ENCODE data around the gene NDUFB10. TPM values are rescaled to one million over a fixed set of nuclear protein-coding genes. Genes with fewer than 3 reads are reported as not detected.

Gene NDUFB10
- total RNA-seq, 1 donor from 2014 or later, result 128 TPM

GRCh38 chr16:1946495-1947368, 12.6 kb upstream of the NDUFB10 start:
- peaks cover 9% of the 10 kb centered on the region for H3K4me1 Mint-ChIP-seq
- no peak overlapping the region for H3K27ac Mint-ChIP-seq (ENCODE audit: unreplicated experiment)
- TF ChIP-seq CTCF (conservative IDR thresholded peaks at IDR 0.05), result no peak
- H3K27me3 Mint-ChIP-seq (ENCODE audit: low read depth), result no peaks in the 10 kb centered on the region
- H3K9me3 Mint-ChIP-seq, result no peaks in the 10 kb centered on the region
- H3K4me3 Mint-ChIP-seq, result no peak overlapping the region
- H3K36me3 Mint-ChIP-seq (ENCODE audit: low read depth), result no peaks in the 10 kb centered on the region
- no peak for DNase-seq (ENCODE audit: low read depth, low spot score)

DNA sequence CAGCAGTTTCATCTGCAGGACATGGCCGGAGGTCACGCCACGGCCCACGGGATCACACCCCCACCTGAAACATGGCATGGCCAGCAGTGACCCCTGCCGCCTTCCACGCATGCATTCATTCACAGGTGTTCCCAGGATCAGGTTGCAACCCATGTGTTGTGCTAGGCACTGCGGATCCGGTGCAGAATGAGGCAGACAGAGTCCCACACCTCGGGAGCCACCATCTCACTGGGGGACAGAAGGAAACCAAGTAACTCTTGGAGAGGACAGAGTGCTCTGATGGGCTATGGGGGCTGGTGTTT, 12.0 kb upstream of the NDUFB10 start:
- no peak overlapping the region for H3K27ac Mint-ChIP-seq (ENCODE audit: unreplicated experiment)
- no peaks in the 10 kb centered on the region for H3K9me3 Mint-ChIP-seq
- H3K36me3 Mint-ChIP-seq (ENCODE audit: low read depth), result no peaks in the 10 kb centered on the region
- no peaks in the 10 kb centered on the region for H3K27me3 Mint-ChIP-seq (ENCODE audit: low read depth)
- TF ChIP-seq CTCF (conservative IDR thresholded peaks at IDR 0.05), result no peak
- H3K4me3 Mint-ChIP-seq, result no peak overlapping the region
- no peak for DNase-seq (ENCODE audit: low read depth, low spot score)
- H3K4me1 Mint-ChIP-seq, result peaks cover 9% of the 10 kb centered on the region

GRCh38 chr16:1949507-1949906, 9.8 kb upstream of the NDUFB10 start:
- Mint-ChIP-seq H3K27me3 (ENCODE audit: low read depth) (no peaks in the 10 kb centered on the region), H3K36me3 (ENCODE audit: low read depth) (no peaks in the 10 kb centered on the region), H3K9me3 (peaks cover 2% of the 10 kb centered on the region), H3K4me1 (peaks cover 6% of the 10 kb centered on the region), H3K27ac (ENCODE audit: unreplicated experiment) (no peak overlapping the region), H3K4me3 (no peak overlapping the region)
- TF ChIP-seq CTCF (conservative IDR thresholded peaks at IDR 0.05), result no peak
- no peak for DNase-seq (ENCODE audit: low read depth, low spot score)

DNA sequence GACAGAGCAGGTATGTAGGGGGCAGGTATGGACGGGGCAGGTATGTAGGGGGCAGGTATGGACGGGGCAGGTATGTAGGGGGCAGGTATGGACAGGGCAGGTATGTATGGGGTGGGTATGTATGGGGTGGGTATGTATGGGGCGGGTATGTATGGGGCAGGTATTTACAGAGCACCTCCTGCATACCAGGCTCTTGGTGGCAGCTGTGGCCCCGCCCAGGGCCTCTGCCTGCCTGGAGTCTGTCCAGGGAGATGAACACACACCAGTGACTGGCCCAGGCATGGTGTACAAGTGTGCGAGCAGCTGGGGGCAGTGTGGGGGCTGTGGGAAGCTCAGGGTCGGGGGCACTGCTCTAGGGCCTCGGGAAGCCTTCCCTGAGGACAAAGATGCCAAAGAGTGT, 9.3 kb upstream of the NDUFB10 start:
- Mint-ChIP-seq H3K27ac (ENCODE audit: unreplicated experiment) (no peak overlapping the region), H3K4me1 (peaks cover 5% of the 10 kb centered on the region), H3K36me3 (ENCODE audit: low read depth) (no peaks in the 10 kb centered on the region), H3K9me3 (peaks cover 2% of the 10 kb centered on the region), H3K27me3 (ENCODE audit: low read depth) (no peaks in the 10 kb centered on the region), H3K4me3 (no peak overlapping the region)
- no peak for DNase-seq (ENCODE audit: low read depth, low spot score)
- no peak for TF ChIP-seq CTCF (conservative IDR thresholded peaks at IDR 0.05)

DNA sequence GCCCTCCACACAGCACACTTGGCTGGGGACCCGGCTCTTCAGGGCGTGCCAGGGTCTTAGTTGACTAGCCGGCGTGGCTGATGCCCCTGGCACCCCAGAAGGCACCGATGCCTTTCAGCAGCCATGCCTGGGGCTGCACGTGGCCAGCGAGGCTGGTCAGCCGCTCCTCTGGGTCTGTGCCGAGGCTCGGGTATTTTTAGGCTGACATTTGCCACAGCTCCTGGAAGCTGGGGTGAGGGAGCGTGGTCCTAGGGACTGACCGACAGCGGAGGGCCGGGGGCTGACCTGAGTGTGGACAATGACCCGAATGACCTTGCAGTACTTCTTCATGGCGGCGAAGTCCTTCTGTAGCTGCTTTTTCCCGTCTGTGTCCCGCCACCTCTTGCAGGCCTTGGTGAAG, 8.8 kb upstream of the NDUFB10 start:
- Mint-ChIP-seq H3K27me3 (ENCODE audit: low read depth) (no peaks in the 10 kb centered on the region), H3K36me3 (ENCODE audit: low read depth) (no peaks in the 10 kb centered on the region), H3K9me3 (peaks cover 2% of the 10 kb centered on the region), H3K4me3 (no peak overlapping the region), H3K27ac (ENCODE audit: unreplicated experiment) (no peak overlapping the region), H3K4me1 (peaks cover 5% of the 10 kb centered on the region)
- no peak for TF ChIP-seq CTCF (conservative IDR thresholded peaks at IDR 0.05)
- no peak for DNase-seq (ENCODE audit: low read depth, low spot score)

Measured in neural crest cell (in vitro differentiated cells).